Thyroid gland (tissue), 4 donors: ENCODE measurements around the gene HHATL. TPM values are rescaled to one million over a fixed set of nuclear protein-coding genes. Genes with fewer than 3 reads are reported as not detected.
A peak's percentile ranks its signal among the peaks of the same experiment; 100 is the strongest.

Experiments
- DNase-seq, 2 donors: peaks; one replicate each; pipeline ENCODE4 v3.0.0-alpha.2; 2019
- H3K27ac ChIP-seq, 3 donors: fragments of 200-600 bp; sonication (generic); 1 replicate in 2 of 3; 2 replicates in 1 of 3; pipeline ENCODE4 v1.5.1; 2016 to 2019; ENCODE audit warnings: mild to moderate bottlenecking in 1 of 3, moderate library complexity in 1 of 3
- H3K27me3 ChIP-seq: fragments of 200-600 bp; sonication (generic); one replicate; pipeline ENCODE4 v1.5.1; 2019
- H3K36me3 ChIP-seq, 2 donors: fragments of 200-600 bp; sonication (generic); one replicate each; pipeline ENCODE4 v1.5.1; 2016 to 2019
- H3K4me1 ChIP-seq, 2 donors: fragments of 200-600 bp; sonication (generic); one replicate each; pipeline ENCODE4 v1.5.1; 2017 to 2019
- H3K4me3 ChIP-seq, 3 donors: fragments of 200-600 bp; sonication (generic); replicated peaks in 1 of 3; 1 replicate in 2 of 3; 2 replicates in 1 of 3; pipeline ENCODE4 v1.5.1; 2016; ENCODE audit warnings: mild to moderate bottlenecking in 1 of 3
- H3K9me3 ChIP-seq: fragments of 200-600 bp; sonication (generic); one replicate; pipeline ENCODE4 v1.5.1; 2017
- POLR2A ChIP-seq, 2 donors: fragments of 450-650 bp; IDR thresholded peaks; one replicate each; pipeline ENCODE4 v1.6.1; 2017; ENCODE audit warnings: antibody characterized with exemption in 2 of 2, mild to moderate bottlenecking in 2 of 2, moderate library complexity in 1 of 2
- WGBS, 2 donors: methylation state at CpG; one replicate each; pipeline ENCODE4 v1.1.5; 2017; 5-methylcytosine and 5-hydroxymethylcytosine counted together
- intact Hi-C: fragments of 100-400 bp; cut with DNase I; formaldehyde crosslinking; loops from one replicate; pipeline ENCODE4 v1.15.1; 2023
- total RNA-seq, 4 donors: library from RNA; depleted of rRNA; stranded (reverse); fragments of >200 nt; gene quantifications; one replicate each; pipeline ENCODE4 v1.2.3, GENCODE V29; 2016
- TF ChIP-seq, protein P1 (sequence below), 6 experiments: fragments of 200-600 bp in 3 of 6; fragments of 450-650 bp in 3 of 6; sonication (generic) in 3 of 6; IDR thresholded peaks; one replicate each; pipeline ENCODE4 v1.5.1; 2016 to 2019; ENCODE audit warnings: antibody characterized with exemption in 6 of 6, mild to moderate bottlenecking in 2 of 6, inconsistent platforms in 1 of 6, moderate library complexity in 1 of 6

HHATL gene
- total RNA-seq, 4 donors from 2014 or later = 15.7 to 64.1 (median 32.4) TPM

DNA sequence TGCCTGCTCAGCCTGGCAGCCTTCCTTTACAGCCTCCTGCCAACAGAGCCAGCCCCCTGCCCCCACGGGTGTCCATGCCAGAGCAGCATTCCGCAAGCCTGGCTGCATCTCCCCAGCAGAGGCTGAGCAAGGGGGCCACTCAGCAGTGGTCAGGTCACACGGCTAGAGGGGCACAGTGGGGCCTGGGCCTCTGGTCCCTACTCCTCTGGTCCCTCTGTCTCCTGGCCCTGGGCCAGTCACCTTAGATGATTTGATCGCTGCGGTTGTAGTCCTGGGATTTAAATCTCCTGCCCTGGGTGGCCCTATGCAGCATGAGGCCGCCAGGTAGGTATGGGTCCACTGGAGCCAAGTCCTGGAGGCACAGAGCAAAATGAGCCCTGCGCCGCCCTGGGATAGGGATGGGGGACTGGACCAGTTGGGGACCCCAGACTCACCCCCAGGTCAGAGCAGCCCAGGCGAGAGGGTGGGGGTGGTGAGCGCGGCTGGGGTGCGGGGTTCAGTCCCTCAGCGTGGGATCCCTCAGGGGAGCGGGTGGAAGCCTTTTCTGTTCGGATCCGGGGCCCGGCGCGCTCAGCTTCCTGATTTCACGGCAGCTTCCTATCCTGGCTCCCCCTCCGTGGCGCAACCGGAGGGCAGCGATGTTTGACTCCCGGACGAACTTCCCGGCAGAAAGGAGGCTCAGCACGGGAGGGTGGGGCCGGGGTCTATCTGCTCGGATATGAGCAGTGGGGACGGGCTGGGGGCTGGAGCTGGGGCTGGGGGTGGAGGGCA, 48.9 kb downstream of the HHATL start, which contains the start of gene ZBTB47:
Gene ZBTB47 (plus strand): TSS at position 138 of the 771 bp plus-strand sequence. CDS start 4,659 bp downstream, outside the sequence.
- intact Hi-C loops = loop anchor here (2.0 kb wide), 1 partner anchor 63 kb away; the partner anchor contains the start of gene SS18L2
- Histone ChIP-seq H3K4me1 (peaks cover 28 to 36% of the 10 kb centered on the region in 2 donors), H3K4me3 (peak within 1 kb of the TSS; percentile 78 to 89 (median 79)), H3K27me3 (no peaks in the 10 kb centered on the region), H3K36me3 (peaks cover 0 to 5% of the 10 kb centered on the region in 2 donors), H3K9me3 (no peaks in the 10 kb centered on the region), H3K27ac (peak within 1 kb of the TSS; percentile 86 to 97 (median 92))
- 8 to 10% methylated on average over 6 of the region's 31 CpGs for WGBS, 2 donors
- peak; percentile 72 to 78 for DNase-seq
- TF ChIP-seq, protein P1, sequence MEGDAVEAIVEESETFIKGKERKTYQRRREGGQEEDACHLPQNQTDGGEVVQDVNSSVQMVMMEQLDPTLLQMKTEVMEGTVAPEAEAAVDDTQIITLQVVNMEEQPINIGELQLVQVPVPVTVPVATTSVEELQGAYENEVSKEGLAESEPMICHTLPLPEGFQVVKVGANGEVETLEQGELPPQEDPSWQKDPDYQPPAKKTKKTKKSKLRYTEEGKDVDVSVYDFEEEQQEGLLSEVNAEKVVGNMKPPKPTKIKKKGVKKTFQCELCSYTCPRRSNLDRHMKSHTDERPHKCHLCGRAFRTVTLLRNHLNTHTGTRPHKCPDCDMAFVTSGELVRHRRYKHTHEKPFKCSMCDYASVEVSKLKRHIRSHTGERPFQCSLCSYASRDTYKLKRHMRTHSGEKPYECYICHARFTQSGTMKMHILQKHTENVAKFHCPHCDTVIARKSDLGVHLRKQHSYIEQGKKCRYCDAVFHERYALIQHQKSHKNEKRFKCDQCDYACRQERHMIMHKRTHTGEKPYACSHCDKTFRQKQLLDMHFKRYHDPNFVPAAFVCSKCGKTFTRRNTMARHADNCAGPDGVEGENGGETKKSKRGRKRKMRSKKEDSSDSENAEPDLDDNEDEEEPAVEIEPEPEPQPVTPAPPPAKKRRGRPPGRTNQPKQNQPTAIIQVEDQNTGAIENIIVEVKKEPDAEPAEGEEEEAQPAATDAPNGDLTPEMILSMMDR (IDR thresholded peaks at IDR 0.05) = peak in 1 of 6 experiments; percentile 11
- TF ChIP-seq POLR2A (IDR thresholded peaks at IDR 0.05) = peak in 1 of 2 donors; percentile 22

DNA sequence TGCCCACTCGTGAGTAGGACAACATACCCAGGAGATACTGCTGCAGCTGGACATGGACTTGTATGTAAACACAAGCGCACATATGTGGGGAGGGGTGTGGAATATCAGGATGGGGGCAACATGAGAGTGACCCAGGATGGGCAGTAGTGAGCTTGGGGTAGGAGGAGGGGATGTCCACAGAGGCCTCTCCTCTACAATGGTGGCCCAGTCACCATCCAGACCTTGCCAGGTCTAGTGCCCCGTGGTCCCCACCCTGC, 49.4 kb downstream of the HHATL start:
- intact Hi-C loops = no loop called here
- Histone ChIP-seq H3K4me1 (peaks cover 28 to 36% of the 10 kb centered on the region in 2 donors), H3K4me3 (peak overlapping the region in 2 of 3 donors; percentile 53 to 89), H3K36me3 (peaks cover 0 to 4% of the 10 kb centered on the region in 2 donors), H3K27me3 (no peaks in the 10 kb centered on the region), H3K27ac (peak overlapping the region; percentile 86 to 97 (median 89)), H3K9me3 (no peaks in the 10 kb centered on the region)
- TF ChIP-seq, protein P1 (IDR thresholded peaks at IDR 0.05) = no peak
- TF ChIP-seq POLR2A (IDR thresholded peaks at IDR 0.05) = no peak
- 39 to 67% methylated on average over 2 to 3 of the region's 3 CpGs for WGBS, 2 donors
- no peak for DNase-seq

DNA sequence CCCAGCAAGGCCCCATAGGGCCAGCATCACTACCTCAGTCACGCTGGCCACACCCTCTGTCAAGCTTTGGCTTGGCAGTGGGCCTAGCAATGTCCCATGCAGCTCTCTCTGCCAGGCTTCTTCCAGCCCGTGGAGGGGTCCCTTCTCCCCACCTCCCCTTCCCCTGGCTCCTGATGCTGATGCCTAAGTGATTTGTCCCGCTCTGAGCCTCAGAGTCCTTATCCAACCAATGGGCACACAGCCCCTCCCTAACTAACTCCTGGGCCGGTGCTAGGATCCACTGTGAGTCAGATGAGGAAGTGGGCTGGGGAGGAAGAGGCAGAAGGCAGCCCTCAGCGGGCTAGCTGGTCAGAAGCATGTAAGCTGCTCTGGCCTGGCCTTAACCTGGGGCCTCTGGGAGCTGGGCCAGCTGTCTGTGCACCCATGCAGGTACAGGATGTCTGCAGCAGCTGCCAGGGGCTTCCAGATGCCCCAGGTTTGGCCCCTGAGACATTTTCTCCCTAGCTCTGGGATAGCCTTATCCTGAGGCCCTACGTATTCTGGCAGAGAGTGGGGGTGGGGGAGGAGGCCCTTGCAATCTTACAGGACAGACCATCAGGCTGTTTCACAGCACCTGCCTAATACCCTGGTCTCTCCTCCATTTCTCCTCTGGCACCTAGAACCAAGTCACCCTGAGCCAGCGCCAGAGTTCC, 49.8 kb downstream of the HHATL start:
- H3K4me1 ChIP-seq = peaks cover 28 to 36% of the 10 kb centered on the region in 2 donors
- 31 to 35% methylated on average over 5 to 6 of the region's 7 CpGs for WGBS, 2 donors

DNA sequence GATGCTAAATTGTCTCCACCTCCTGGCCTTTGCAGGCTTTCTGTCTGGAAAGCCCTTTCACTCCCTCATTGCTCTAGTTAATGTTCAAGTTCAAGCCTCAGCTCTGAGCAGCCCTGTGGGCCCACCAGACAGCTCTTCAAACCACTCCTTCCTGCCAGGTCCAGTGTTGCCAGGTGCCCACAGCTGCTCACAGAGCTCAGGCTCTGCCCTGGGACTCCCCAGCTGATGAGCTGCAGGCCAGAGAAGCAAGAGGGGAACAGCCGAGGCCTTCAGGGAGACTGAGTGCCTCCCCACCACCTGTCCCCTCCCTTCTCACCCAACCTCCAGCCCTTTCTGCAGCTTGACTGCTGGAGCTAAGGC, 50.4 kb downstream of the HHATL start:
- peaks cover 28 to 36% of the 10 kb centered on the region in 2 donors for H3K4me1 ChIP-seq
- DNase-seq = no peak
- 22% methylated on average over 1 of the region's 1 CpG; no CpG with 5 or more reads in 1 of the 2 donors for whole genome bisulfite sequencing, 2 donors
- no peaks in the 10 kb centered on the region for H3K9me3 ChIP-seq
- H3K4me3 ChIP-seq = no peak overlapping the region
- peak overlapping the region in 2 of 3 donors; percentile 86 to 97 for H3K27ac ChIP-seq
- peaks cover 0 to 12% of the 10 kb centered on the region in 2 donors for H3K36me3 ChIP-seq
- no peak for TF ChIP-seq POLR2A (IDR thresholded peaks at IDR 0.05)
- TF ChIP-seq, protein P1 (IDR thresholded peaks at IDR 0.05) = no peak
- H3K27me3 ChIP-seq = no peaks in the 10 kb centered on the region
- intact Hi-C loops = no loop called here

More for the DNA sequence above, 49.8 kb downstream of the HHATL start:
- Histone ChIP-seq H3K27me3 (no peaks in the 10 kb centered on the region), H3K27ac (peak overlapping the region; percentile 86 to 97 (median 89)), H3K9me3 (no peaks in the 10 kb centered on the region), H3K36me3 (peaks cover 0 to 9% of the 10 kb centered on the region in 2 donors), H3K4me3 (peak overlapping the region in 1 of 3 donors; percentile 89)
- DNase-seq = peak; percentile 66 to 69
- TF ChIP-seq POLR2A (IDR thresholded peaks at IDR 0.05) = peak in 1 of 2 donors; percentile 30
- TF ChIP-seq, protein P1 (IDR thresholded peaks at IDR 0.05) = no peak
- intact Hi-C loops = no loop called here
